SK-N-SH treated with all-trans-retinoic acid at 6 μM for 48 hours (cell line): ENCODE results near the gene BAG1.

Experiments used
- ATAC-seq: fragments of 200-7000 bp; cut with Tn5 transposase; 3 replicates; pipeline ENCODE4 v1.9.1; 2020; ENCODE audit warnings: mild to moderate bottlenecking, moderate library complexity
- ARNTL ChIP-seq: fragments of 450-650 bp; formaldehyde crosslinking; IDR thresholded peaks from 2 replicates; pipeline ENCODE4 v1.5.0; 2020; ENCODE audit warnings: low read depth, mild to moderate bottlenecking, moderate library complexity, borderline replicate concordance
- BACH2 ChIP-seq: fragments of 250-450 bp; sonication (Bioruptor Pico); IDR thresholded peaks from 2 replicates; pipeline ENCODE4 v1.9.0; 2021; ENCODE audit warnings: mild to moderate bottlenecking, borderline replicate concordance
- CREB5 ChIP-seq: fragments of 250-450 bp; sonication (Bioruptor Pico); IDR thresholded peaks from 2 replicates; pipeline ENCODE4 v1.5.1; 2020; ENCODE audit warnings: low read depth, mild to moderate bottlenecking, moderate library complexity
- CSDC2 ChIP-seq: fragments of 250-450 bp; sonication (Bioruptor Pico); IDR thresholded peaks from 2 replicates; pipeline ENCODE4 v1.5.0; 2020; ENCODE audit warnings: mild to moderate bottlenecking, moderate library complexity
- ESRRG ChIP-seq: fragments of 250-450 bp; sonication (Bioruptor Pico); IDR thresholded peaks from 2 replicates; pipeline ENCODE4 v1.6.1; 2021; ENCODE audit warnings: mild to moderate bottlenecking
- GLIS3 ChIP-seq: fragments of 250-450 bp; sonication (Bioruptor Pico); IDR thresholded peaks from 2 replicates; pipeline ENCODE4 v1.5.0; 2020; ENCODE audit warnings: mild to moderate bottlenecking, moderate library complexity
- OSR1 ChIP-seq: fragments of 250-450 bp; sonication (Bioruptor Pico); IDR thresholded peaks from 2 replicates; pipeline ENCODE4 v1.8.0; 2022; ENCODE audit warnings: moderate library complexity, mild to moderate bottlenecking, inconsistent platforms
- PATZ1 ChIP-seq: fragments of 250-450 bp; sonication (Bioruptor Pico); IDR thresholded peaks from 2 replicates; pipeline ENCODE4 v1.8.0; 2020; ENCODE audit warnings: mild to moderate bottlenecking, moderate library complexity, borderline replicate concordance
- PPARA ChIP-seq: fragments of 250-450 bp; sonication (Bioruptor Pico); IDR thresholded peaks from 2 replicates; pipeline ENCODE4 v1.5.0; 2020; ENCODE audit warnings: mild to moderate bottlenecking, borderline replicate concordance
- RARB ChIP-seq: fragments of 250-450 bp; sonication (Bioruptor Pico); IDR thresholded peaks from 2 replicates; pipeline ENCODE4 v1.8.0; 2021; ENCODE audit warnings: mild to moderate bottlenecking, moderate library complexity
- SNAI2 ChIP-seq: fragments of 250-450 bp; sonication (Bioruptor Pico); IDR thresholded peaks from 2 replicates; pipeline ENCODE4 v1.5.0; 2020; ENCODE audit warnings: mild to moderate bottlenecking, moderate library complexity
- TCF4 ChIP-seq: fragments of 250-450 bp; sonication (Bioruptor Pico); IDR thresholded peaks from 2 replicates; pipeline ENCODE4 v1.8.0; 2021; ENCODE audit warnings: mild to moderate bottlenecking, moderate library complexity, borderline replicate concordance
- TOX ChIP-seq: fragments of 250-450 bp; sonication (Bioruptor Pico); IDR thresholded peaks from 2 replicates; pipeline ENCODE4 v1.8.0; 2021; ENCODE audit warnings: mild to moderate bottlenecking, moderate library complexity, borderline replicate concordance
- ZC3H10 ChIP-seq: fragments of 250-450 bp; sonication (Bioruptor Pico); IDR thresholded peaks from 2 replicates; pipeline ENCODE4 v1.5.1; 2021; ENCODE audit warnings: mild to moderate bottlenecking, moderate library complexity
- ZFP3 ChIP-seq: fragments of 250-450 bp; sonication (Bioruptor Pico); IDR thresholded peaks from 2 replicates; pipeline ENCODE4 v1.5.0; 2020; ENCODE audit warnings: mild to moderate bottlenecking, moderate library complexity
- ZFP30 ChIP-seq: fragments of 450-650 bp; formaldehyde crosslinking; IDR thresholded peaks from 2 replicates; pipeline ENCODE4 v1.5.0; 2022; ENCODE audit warnings: mild to moderate bottlenecking, moderate library complexity
- ZNF565 ChIP-seq: fragments of 450-650 bp; formaldehyde crosslinking; conservative IDR thresholded peaks from 2 replicates; pipeline ENCODE4 v1.5.0; 2020; ENCODE audit warnings: low read depth, mild to moderate bottlenecking, moderate library complexity
- ZNF70 ChIP-seq: fragments of 450-650 bp; formaldehyde crosslinking; IDR thresholded peaks from 2 replicates; pipeline ENCODE4 v1.5.0; 2020; ENCODE audit warnings: mild to moderate bottlenecking, moderate library complexity
- ZNF8 ChIP-seq: fragments of 450-650 bp; formaldehyde crosslinking; IDR thresholded peaks from 2 replicates; pipeline ENCODE4 v1.5.0; 2020; ENCODE audit warnings: mild to moderate bottlenecking, moderate library complexity
- TF ChIP-seq, protein P1 (sequence below): fragments of 250-450 bp; sonication (Bioruptor Pico); IDR thresholded peaks from 2 replicates; pipeline ENCODE4 v1.5.1; 2021; ENCODE audit warnings: mild to moderate bottlenecking, moderate library complexity
- TF ChIP-seq, protein P2 (sequence below): fragments of 250-450 bp; sonication (Bioruptor Pico); IDR thresholded peaks from 2 replicates; pipeline ENCODE4 v1.8.0; 2021; ENCODE audit warnings: low read depth, mild to moderate bottlenecking, moderate library complexity, borderline replicate concordance

Gene BAG1

GRCh38 chr9:33291901-33292300 lies 27.4 kb upstream of the BAG1 start:
- TF ChIP-seq PATZ1 (CRISPR knock-in tag) (no peak), TOX (CRISPR knock-in tag) (no peak), ZC3H10 (no peak), OSR1 (CRISPR knock-in tag) (no peak), ARNTL (CRISPR knock-in tag) (no peak), ZFP30 (no peak), ZNF565 (CRISPR knock-in tag) (no peak), CSDC2 (CRISPR knock-in tag) (no peak), GLIS3 (CRISPR knock-in tag) (no peak), ESRRG (CRISPR knock-in tag) (no peak), ZNF70 (CRISPR knock-in tag) (no peak), CREB5 (CRISPR knock-in tag) (no peak), ZFP3 (no peak), BACH2 (CRISPR knock-in tag) (no peak), RARB (CRISPR knock-in tag) (no peak), SNAI2 (CRISPR knock-in tag) (no peak), TCF4 (CRISPR knock-in tag) (no peak), PPARA (CRISPR knock-in tag) (no peak)
- TF ChIP-seq, protein P1, sequence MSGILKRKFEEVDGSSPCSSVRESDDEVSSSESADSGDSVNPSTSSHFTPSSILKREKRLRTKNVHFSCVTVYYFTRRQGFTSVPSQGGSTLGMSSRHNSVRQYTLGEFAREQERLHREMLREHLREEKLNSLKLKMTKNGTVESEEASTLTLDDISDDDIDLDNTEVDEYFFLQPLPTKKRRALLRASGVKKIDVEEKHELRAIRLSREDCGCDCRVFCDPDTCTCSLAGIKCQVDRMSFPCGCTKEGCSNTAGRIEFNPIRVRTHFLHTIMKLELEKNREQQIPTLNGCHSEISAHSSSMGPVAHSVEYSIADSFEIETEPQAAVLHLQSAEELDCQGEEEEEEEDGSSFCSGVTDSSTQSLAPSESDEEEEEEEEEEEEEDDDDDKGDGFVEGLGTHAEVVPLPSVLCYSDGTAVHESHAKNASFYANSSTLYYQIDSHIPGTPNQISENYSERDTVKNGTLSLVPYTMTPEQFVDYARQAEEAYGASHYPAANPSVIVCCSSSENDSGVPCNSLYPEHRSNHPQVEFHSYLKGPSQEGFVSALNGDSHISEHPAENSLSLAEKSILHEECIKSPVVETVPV (CRISPR knock-in tag), result no peak
- TF ChIP-seq, protein P2, sequence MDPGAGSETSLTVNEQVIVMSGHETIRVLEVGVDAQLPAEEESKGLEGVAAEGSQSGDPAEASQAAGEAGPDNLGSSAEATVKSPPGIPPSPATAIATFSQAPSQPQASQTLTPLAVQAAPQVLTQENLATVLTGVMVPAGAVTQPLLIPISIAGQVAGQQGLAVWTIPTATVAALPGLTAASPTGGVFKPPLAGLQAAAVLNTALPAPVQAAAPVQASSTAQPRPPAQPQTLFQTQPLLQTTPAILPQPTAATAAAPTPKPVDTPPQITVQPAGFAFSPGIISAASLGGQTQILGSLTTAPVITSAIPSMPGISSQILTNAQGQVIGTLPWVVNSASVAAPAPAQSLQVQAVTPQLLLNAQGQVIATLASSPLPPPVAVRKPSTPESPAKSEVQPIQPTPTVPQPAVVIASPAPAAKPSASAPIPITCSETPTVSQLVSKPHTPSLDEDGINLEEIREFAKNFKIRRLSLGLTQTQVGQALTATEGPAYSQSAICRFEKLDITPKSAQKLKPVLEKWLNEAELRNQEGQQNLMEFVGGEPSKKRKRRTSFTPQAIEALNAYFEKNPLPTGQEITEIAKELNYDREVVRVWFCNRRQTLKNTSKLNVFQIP (CRISPR knock-in tag), result no peak
- ATAC-seq, result no peak

GRCh38 chr9:33291031-33291397 lies 26.5 kb upstream of the BAG1 start:
- no peak for TF ChIP-seq TOX (CRISPR knock-in tag)
- no peak for TF ChIP-seq ZNF8 (CRISPR knock-in tag)
- no peak for TF ChIP-seq ARNTL (CRISPR knock-in tag)
- no peak for TF ChIP-seq SNAI2 (CRISPR knock-in tag)
- TF ChIP-seq, all 23 proteins: peak for 0
- no peak for ATAC-seq

GRCh38 chr9:33290247-33291030 lies 25.9 kb upstream of the BAG1 start, which contains the start of gene NFX1:
TSS of gene NFX1 (plus strand) at chr9:33290516. CDS start at chr9:33290573, 57 bp downstream.
- TF ChIP-seq CSDC2 (CRISPR knock-in tag) (0 out of 2 replicates have a peak, but pooled peaks have one; percentile 23), ARNTL (CRISPR knock-in tag) (peak; percentile 41; the same call in 1 of the 2 replicates), OSR1 (CRISPR knock-in tag) (no peak)
- TF ChIP-seq, protein P2 (CRISPR knock-in tag), result peak; percentile 20; the same call in 1 of the 2 replicates
- peak; percentile 97 for ATAC-seq
